ENCODE measurements around the gene TRMT10B. TPM values are rescaled to one million over a fixed set of nuclear protein-coding genes. Genes with fewer than 3 reads are reported as not detected.

TRMT10B gene
- total RNA-seq, 2 experiments from 2014 or later, result 11.6 to 13.8 TPM

DNA sequence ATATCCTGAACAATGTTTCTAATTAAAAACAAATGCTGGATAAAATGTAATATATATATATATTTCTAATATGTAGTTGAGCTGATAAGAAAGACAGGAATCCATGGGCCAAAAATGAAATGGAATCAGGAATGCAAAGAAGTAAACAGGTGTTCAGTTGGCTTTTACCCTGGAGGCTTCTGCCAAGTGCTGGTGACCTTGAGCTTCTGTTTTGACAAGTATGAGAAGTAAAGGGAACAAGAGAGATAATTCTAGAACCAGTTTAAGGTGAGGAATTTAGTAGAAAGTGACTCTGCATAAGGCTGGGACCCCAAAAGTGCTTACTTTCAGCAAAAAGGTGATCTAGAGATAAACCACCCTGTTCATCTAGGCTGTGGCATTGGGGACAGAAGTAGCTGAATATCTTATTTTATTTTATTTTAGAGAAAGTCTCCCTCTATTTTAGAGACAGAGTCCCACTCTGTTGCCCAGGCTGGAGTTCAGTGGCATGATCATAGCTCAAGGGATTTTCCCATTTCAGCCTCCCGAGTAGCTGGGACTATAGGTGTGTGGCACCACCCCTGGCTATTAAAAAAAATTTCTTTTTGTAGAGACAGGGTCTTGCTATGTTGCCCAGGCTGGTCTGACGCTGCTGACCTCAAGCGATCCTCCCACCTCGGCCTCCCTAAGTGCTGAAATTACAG lies 74.0 kb downstream of the TRMT10B start:
- DNase-seq (no peak), ATAC-seq (no peak)
- CTCF ChIA-PET, result no interaction called here
- Mint-ChIP-seq H3K27me3 (no peaks in the 10 kb centered on the region), H3K4me3 (no peak overlapping the region), H3K9me3 (ENCODE audit: low read depth) (no peaks in the 10 kb centered on the region), H3K4me1 (no peaks in the 10 kb centered on the region), H3K27ac (no peak overlapping the region), H3K36me3 (peaks cover 33% of the 10 kb centered on the region)

Other genes with a start within 250 kb of the TRMT10B start
- gene FBXO10, start 177.4 kb upstream of the TRMT10B start, total RNA-seq, result 1 to 10 TPM; 1.3 to 2.6 TPM
- gene TOMM5, start 161.2 kb upstream of the TRMT10B start, total RNA-seq, result 100 to 1,000 TPM in 1 of 2 experiments, 10 to 100 TPM in 1; 91.6 to 113 TPM
- gene FRMPD1, start 102.9 kb upstream of the TRMT10B start, total RNA-seq, result not detected
- gene EXOSC3, start 31.3 kb downstream of the TRMT10B start, total RNA-seq, result 10 to 100 TPM; 88.1 to 98.7 TPM
- 10 to 100 TPM; 17.2 to 20.9 TPM for gene DCAF10, start 47.0 kb downstream of the TRMT10B start, total RNA-seq
- gene SLC25A51, start 150.3 kb downstream of the TRMT10B start, total RNA-seq, result 10 to 100 TPM; 28.3 to 30.0 TPM

Measured in activated CD8-positive, alpha-beta memory T cell treated with anti-CD3 and anti-CD28 coated beads, Interleukin-2, amount 10 ng/mL, durations not matched to agents 7 days and 5 days (primary cell).